GM12892 (cell line): ENCODE data around the gene WASHC2A.

Source experiments
- POLR2A ChIP-seq: IDR thresholded peaks from 2 replicates; pipeline ENCODE4 v1.6.1; 2011; ENCODE audit warnings: low read depth, low read length, control low read depth
- POLR2AphosphoS5 ChIP-seq: IDR thresholded peaks from 2 replicates; pipeline ENCODE4 v1.6.1; 2011; ENCODE audit warnings: low read depth, low read length, control low read depth
- TAF1 ChIP-seq: IDR thresholded peaks from 2 replicates; pipeline ENCODE4 v1.6.1; 2011; ENCODE audit warnings: low read depth, mild to moderate bottlenecking, control low read depth, low read length, borderline replicate concordance

DNA sequence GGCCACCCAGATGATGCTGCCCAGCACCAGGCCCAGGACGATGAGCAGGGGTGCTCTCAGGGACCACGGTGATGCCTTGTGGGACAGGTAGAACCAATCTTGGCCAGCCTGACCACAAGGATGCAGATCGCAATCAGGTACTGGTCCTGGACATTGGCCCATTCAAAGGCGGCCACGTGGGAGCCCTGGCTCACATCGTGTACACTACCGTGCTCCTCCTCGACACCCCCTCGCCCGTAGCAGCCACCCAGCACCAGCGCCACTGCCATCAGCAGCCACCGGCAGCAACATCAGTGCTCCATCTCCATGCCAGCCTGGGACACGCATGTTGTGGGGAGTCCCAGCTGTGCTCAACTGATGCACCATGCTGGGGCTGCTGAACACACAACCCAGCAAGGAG lies 40.6 kb upstream of the WASHC2A start:
- TF ChIP-seq POLR2A = no peak
- no peak for TF ChIP-seq TAF1
- no peak for TF ChIP-seq POLR2AphosphoS5
